Measurements from ENCODE around the gene AJM1.

The AJM1 gene

DNA sequence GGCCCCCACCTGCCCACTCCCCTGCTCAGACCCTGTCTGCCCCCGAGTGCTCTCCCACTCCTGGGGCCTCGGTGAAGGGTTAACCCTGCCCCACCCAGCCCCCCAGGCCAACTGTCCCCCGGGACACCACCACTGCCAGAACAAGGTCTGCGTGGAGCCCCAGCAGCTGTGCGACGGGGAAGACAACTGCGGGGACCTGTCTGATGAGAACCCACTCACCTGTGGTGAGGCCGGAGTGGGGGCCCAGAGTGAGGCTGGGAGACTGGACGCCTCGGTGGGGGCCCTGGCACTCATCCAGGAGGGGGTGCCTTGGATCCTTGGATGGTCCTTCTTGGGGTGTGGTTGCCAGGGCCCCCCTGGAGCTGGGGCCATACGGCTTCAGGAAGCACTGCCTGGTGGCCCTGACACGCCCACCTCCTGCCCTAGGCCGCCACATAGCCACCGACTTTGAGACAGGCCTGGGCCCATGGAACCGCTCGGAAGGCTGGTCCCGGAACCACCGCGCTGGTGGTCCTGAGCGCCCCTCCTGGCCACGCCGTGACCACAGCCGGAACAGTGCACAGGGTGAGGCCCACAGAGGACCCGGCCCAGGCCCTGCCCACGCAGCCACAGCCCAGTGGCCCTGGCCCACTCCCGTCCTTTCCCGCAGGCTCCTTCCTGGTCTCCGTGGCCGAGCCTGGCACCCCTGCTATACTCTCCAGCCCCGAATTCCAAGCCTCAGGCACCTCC, 12.0 kb downstream of the AJM1 start:
- TF ChIP-seq, protein P1, sequence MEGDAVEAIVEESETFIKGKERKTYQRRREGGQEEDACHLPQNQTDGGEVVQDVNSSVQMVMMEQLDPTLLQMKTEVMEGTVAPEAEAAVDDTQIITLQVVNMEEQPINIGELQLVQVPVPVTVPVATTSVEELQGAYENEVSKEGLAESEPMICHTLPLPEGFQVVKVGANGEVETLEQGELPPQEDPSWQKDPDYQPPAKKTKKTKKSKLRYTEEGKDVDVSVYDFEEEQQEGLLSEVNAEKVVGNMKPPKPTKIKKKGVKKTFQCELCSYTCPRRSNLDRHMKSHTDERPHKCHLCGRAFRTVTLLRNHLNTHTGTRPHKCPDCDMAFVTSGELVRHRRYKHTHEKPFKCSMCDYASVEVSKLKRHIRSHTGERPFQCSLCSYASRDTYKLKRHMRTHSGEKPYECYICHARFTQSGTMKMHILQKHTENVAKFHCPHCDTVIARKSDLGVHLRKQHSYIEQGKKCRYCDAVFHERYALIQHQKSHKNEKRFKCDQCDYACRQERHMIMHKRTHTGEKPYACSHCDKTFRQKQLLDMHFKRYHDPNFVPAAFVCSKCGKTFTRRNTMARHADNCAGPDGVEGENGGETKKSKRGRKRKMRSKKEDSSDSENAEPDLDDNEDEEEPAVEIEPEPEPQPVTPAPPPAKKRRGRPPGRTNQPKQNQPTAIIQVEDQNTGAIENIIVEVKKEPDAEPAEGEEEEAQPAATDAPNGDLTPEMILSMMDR (IDR thresholded peaks at IDR 0.05; ENCODE audit: insufficient read depth, missing control alignments), result no peak
- FAIRE-seq, result no peak
- no peak for DNase-seq (ENCODE audit: insufficient read length, low spot score)

DNA sequence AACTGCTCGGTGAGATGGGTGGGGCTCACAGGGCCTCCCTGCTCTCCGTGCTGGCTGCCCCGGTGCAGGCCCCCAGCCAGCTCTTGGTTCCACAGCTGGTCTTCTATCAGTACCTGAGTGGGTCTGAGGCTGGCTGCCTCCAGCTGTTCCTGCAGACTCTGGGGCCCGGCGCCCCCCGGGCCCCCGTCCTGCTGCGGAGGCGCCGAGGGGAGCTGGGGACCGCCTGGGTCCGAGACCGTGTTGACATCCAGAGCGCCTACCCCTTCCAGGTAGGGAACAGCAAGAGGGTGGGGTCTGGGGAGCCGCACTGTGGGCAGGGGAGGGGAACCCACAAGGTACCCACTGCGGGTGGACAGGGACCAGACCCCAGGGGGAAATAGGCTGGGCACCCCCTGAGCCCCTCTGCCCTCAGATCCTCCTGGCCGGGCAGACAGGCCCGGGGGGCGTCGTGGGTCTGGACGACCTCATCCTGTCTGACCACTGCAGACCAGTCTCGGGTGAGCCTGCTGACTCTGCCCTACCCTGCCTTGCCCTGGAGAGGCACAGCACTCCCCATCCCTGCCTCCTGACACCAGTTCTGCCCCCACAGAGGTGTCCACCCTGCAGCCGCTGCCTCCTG, 12.7 kb downstream of the AJM1 start:
- TF ChIP-seq, protein P1 (IDR thresholded peaks at IDR 0.05; ENCODE audit: insufficient read depth, missing control alignments), result no peak
- DNase-seq (ENCODE audit: insufficient read length, low spot score), result no peak
- FAIRE-seq, result no peak

DNA sequence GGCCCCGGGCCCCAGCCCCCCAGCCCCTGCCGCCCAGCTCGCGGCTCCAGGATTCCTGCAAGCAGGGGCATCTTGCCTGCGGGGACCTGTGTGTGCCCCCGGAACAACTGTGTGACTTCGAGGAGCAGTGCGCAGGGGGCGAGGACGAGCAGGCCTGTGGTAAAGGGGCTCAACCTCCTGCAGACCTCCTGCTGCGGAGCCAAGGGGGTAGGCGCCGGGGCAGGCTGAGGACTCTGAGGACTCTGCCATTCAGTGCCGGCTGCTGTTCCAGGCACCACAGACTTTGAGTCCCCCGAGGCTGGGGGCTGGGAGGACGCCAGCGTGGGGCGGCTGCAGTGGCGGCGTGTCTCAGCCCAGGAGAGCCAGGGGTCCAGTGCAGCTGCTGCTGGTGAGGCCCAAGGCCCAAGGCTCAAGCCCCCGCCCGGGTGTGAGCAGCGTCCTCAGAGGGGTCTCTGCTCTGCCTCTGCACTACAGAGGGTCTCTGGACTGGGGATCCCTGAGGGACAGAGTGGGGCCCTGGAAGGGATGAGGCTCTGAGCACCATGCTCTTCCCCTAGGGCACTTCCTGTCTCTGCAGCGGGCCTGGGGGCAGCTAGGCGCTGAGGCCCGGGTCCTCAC, 13.3 kb downstream of the AJM1 start:
- FAIRE-seq, result no peak
- TF ChIP-seq, protein P1 (IDR thresholded peaks at IDR 0.05; ENCODE audit: insufficient read depth, missing control alignments), result no peak
- no peak for DNase-seq (ENCODE audit: insufficient read length, low spot score)

DNA sequence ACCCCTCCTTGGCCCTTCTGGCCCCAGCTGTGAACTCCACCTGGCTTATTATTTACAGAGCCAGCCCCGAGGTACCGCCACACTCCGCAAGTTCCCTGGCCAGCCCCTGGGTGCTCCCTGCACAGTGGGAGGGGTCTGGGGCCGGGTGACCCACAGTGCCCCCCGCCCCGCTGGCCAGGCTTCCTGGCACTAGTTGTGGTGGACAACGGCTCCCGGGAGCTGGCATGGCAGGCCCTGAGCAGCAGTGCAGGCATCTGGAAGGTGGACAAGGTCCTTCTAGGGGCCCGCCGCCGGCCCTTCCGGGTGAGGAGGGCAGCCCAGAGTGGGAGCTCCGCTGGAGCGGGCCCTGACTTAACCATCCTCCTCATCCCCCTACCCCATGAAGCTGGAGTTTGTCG, 13.8 kb downstream of the AJM1 start:
- TF ChIP-seq, protein P1 (IDR thresholded peaks at IDR 0.05; ENCODE audit: insufficient read depth, missing control alignments), result no peak
- no peak for DNase-seq (ENCODE audit: insufficient read length, low spot score)
- FAIRE-seq, result no peak

GRCh38 chr9:136856541-136857141, 14.4 kb downstream of the AJM1 start:
- FAIRE-seq, result no peak
- TF ChIP-seq, protein P1 (IDR thresholded peaks at IDR 0.05; ENCODE audit: insufficient read depth, missing control alignments), result no peak

GRCh38 chr9:136857166-136857565, 14.9 kb downstream of the AJM1 start:
- DNase-seq (ENCODE audit: insufficient read length, low spot score) (no peak), FAIRE-seq (no peak)
- TF ChIP-seq, protein P1 (IDR thresholded peaks at IDR 0.05; ENCODE audit: insufficient read depth, missing control alignments), result no peak

More at GRCh38 chr9:136856541-136857141, 14.4 kb downstream of the AJM1 start:
- no peak for DNase-seq (ENCODE audit: insufficient read length, low spot score)

Data from D721Med (cell line).